ENCODE measurements around the gene AMOTL1.

DNA sequence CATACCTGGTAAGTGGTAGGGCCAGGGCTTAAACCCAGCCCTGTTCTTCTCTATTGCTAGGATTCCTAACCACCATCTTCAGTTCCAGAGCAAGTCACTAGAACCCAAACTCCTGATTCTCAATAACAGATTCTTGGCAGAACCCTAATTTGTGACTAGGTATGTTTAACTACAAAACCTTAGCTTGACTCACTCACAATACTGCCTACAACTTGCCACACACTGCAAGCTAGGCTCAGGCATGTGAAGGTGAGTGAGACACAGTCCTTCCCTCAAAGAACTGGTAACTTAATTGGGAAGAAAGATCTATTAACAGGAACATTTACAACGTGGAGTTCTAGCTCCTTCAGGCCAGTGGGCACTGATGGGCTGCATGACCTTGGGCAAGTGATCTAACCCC lies 14.5 kb upstream of the AMOTL1 start:
- TF ChIP-seq, protein P1, sequence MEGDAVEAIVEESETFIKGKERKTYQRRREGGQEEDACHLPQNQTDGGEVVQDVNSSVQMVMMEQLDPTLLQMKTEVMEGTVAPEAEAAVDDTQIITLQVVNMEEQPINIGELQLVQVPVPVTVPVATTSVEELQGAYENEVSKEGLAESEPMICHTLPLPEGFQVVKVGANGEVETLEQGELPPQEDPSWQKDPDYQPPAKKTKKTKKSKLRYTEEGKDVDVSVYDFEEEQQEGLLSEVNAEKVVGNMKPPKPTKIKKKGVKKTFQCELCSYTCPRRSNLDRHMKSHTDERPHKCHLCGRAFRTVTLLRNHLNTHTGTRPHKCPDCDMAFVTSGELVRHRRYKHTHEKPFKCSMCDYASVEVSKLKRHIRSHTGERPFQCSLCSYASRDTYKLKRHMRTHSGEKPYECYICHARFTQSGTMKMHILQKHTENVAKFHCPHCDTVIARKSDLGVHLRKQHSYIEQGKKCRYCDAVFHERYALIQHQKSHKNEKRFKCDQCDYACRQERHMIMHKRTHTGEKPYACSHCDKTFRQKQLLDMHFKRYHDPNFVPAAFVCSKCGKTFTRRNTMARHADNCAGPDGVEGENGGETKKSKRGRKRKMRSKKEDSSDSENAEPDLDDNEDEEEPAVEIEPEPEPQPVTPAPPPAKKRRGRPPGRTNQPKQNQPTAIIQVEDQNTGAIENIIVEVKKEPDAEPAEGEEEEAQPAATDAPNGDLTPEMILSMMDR (IDR thresholded peaks at IDR 0.05) = no peak
- TF ChIP-seq EZH2 (IDR thresholded peaks at IDR 0.05) = no peak
- no peak for TF ChIP-seq EZH2phosphoT487 (IDR thresholded peaks at IDR 0.05)
